Inflammatory macrophage treated with lipopolysaccharide for 1 hour (primary cell): ENCODE data around the gene DLK1.

Source experiments
- DNase-seq, 2 donors: peaks; one replicate each; pipeline ENCODE4 v3.0.0-alpha.2; 2020 to 2022

Gene DLK1

GRCh38 chr14:100765296-100765695, 38.6 kb downstream of the DLK1 start:
- no peak for DNase-seq

GRCh38 chr14:100765991-100766390, 39.3 kb downstream of the DLK1 start:
- DNase-seq: no peak

- no peak for DNase-seq
Observed at GRCh38 chr14:100767003-100767787, 40.5 kb downstream of the DLK1 start.

- DNase-seq: no peak
Observed at GRCh38 chr14:100767788-100768536, 41.3 kb downstream of the DLK1 start.

GRCh38 chr14:100769035-100769939, 42.6 kb downstream of the DLK1 start:
- DNase-seq: no peak

- DNase-seq: no peak
Observed at GRCh38 chr14:100770046-100770445, 43.4 kb downstream of the DLK1 start.

GRCh38 chr14:100770605-100771120, 44.0 kb downstream of the DLK1 start:
- no peak for DNase-seq

- DNase-seq: no peak
Observed at GRCh38 chr14:100771121-100771800, 44.6 kb downstream of the DLK1 start.

- DNase-seq: no peak
Observed at GRCh38 chr14:100772607-100773165, 46.0 kb downstream of the DLK1 start.

GRCh38 chr14:100773331-100774163, 46.9 kb downstream of the DLK1 start:
- no peak for DNase-seq

- DNase-seq: no peak
Observed at GRCh38 chr14:100774164-100774537, 47.5 kb downstream of the DLK1 start.

GRCh38 chr14:100775351-100775830, 48.7 kb downstream of the DLK1 start:
- DNase-seq: no peak

GRCh38 chr14:100775831-100776591, 49.3 kb downstream of the DLK1 start:
- DNase-seq: no peak

GRCh38 chr14:100776681-100777365, 50.1 kb downstream of the DLK1 start:
- DNase-seq: no peak

GRCh38 chr14:100777366-100777817, 50.7 kb downstream of the DLK1 start:
- no peak for DNase-seq

- no peak for DNase-seq
Observed at GRCh38 chr14:100777818-100778525, 51.3 kb downstream of the DLK1 start.

GRCh38 chr14:100778526-100778882, 51.8 kb downstream of the DLK1 start:
- DNase-seq: no peak

GRCh38 chr14:100778951-100779690, 52.4 kb downstream of the DLK1 start:
- no peak for DNase-seq
